ENCODE results near the gene BCL2L2.
A peak's percentile ranks its signal among the peaks of the same experiment; 100 is the strongest.

Gene BCL2L2

GRCh38 chr14:23359722-23360447 is 53.3 kb downstream of the BCL2L2 start:
- H3K4me3 ChIP-seq (ENCODE audit: low read depth, low read length) = no peak overlapping the region
- no peak for TF ChIP-seq CTCF (conservative IDR thresholded peaks at IDR 0.05; ENCODE audit: low read depth, low read length)
- DNase-seq (ENCODE audit: low read depth) = no peak

GRCh38 chr14:23360496-23360895 is 53.9 kb downstream of the BCL2L2 start:
- DNase-seq (ENCODE audit: low read depth) = no peak
- no peak for TF ChIP-seq CTCF (conservative IDR thresholded peaks at IDR 0.05; ENCODE audit: low read depth, low read length)
- no peak overlapping the region for H3K4me3 ChIP-seq (ENCODE audit: low read depth, low read length)

- DNase-seq (ENCODE audit: low read depth) = peak; percentile 42
- TF ChIP-seq CTCF (conservative IDR thresholded peaks at IDR 0.05; ENCODE audit: low read depth, low read length) = no peak
- H3K4me3 ChIP-seq (ENCODE audit: low read depth, low read length) = no peak overlapping the region
Observed at GRCh38 chr14:23361320-23361719, 54.7 kb downstream of the BCL2L2 start.

All from choroid plexus epithelial cell (primary cell).